Urinary bladder (tissue), 4 donors: Measurements from ENCODE around the gene DKC1. TPM values are rescaled to one million over a fixed set of nuclear protein-coding genes. Genes with fewer than 3 reads are reported as not detected.

ENCODE experiments used
- DNase-seq: peaks from one replicate; pipeline ENCODE4 v3.0.0-alpha.2; 2015; ENCODE audit errors: extremely low spot score
- H3K27ac ChIP-seq: one replicate; pipeline ENCODE4 v1.5.1; 2013; ENCODE audit warnings: low read depth, mild to moderate bottlenecking, moderate library complexity
- H3K36me3 ChIP-seq: one replicate; pipeline ENCODE4 v1.6.1; 2013; ENCODE audit warnings: mild to moderate bottlenecking, moderate library complexity; ENCODE audit not compliant: insufficient read depth
- H3K4me1 ChIP-seq: one replicate; pipeline ENCODE4 v1.6.1; 2013; ENCODE audit warnings: mild to moderate bottlenecking, moderate library complexity; ENCODE audit not compliant: insufficient read depth
- H3K4me3 ChIP-seq: one replicate; pipeline ENCODE4 v1.5.1; 2013; ENCODE audit warnings: low read depth, low read length
- WGBS: extraction: QIAGEN DNeasy Blood & Tissue Kit; methylation state at CpG from one replicate; pipeline ENCODE4 v1.1.7; 2013; 5-methylcytosine and 5-hydroxymethylcytosine counted together
- polyA plus RNA-seq: library from polyadenylated mRNA; stranded (reverse); fragments of 200-250 nt; gene quantifications from one replicate; pipeline ENCODE4 v1.2.3, GENCODE V29; 2013
- total RNA-seq: library from RNA; depleted of rRNA; stranded (reverse); fragments of >200 nt; gene quantifications from one replicate; pipeline ENCODE4 v1.2.3, GENCODE V29; 2014
- donor health status: healthy with polysubstance abuse.
- donor health status: healthy.

The DKC1 gene
- total and polyA plus RNA-seq, 2 donors = 20.2 to 26.3 TPM

DNA sequence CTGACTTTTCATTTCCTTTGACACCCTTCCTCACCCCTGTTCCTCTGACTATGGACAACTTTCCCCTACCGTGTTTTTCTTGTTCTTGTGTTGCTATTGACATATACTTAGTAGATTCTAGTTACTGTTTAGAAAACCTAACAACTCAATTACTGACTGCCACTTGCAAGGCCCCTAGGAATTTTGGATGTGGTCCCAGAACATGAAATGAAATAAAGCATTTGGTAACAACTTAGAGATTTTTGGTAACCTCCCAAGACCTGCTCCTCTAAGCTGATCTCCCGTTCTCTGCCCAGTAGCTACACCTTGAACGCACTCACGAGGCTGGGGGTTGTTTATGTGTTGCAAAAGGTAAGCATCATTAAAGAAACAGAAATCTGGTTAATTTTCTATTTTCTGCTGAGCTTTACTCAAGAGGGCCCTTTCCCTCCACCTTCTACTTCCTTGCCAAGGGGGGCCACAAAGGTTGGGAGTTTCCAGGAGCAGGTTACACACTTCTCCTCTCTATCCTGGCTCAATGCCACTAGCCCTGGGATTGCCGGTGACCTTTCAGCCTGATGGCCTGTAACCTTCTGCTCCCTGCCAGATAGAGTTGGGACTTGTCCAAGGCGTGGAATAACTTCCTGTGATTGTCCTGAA lies 32.3 kb upstream of the DKC1 start:
- no peak for DNase-seq
- WGBS = 18% methylated on average over 6 of the region's 6 CpGs
- Histone ChIP-seq H3K4me3 (no peak overlapping the region), H3K4me1 (no peaks in the 10 kb centered on the region), H3K27ac (no peak overlapping the region), H3K36me3 (no peaks in the 10 kb centered on the region)

DNA sequence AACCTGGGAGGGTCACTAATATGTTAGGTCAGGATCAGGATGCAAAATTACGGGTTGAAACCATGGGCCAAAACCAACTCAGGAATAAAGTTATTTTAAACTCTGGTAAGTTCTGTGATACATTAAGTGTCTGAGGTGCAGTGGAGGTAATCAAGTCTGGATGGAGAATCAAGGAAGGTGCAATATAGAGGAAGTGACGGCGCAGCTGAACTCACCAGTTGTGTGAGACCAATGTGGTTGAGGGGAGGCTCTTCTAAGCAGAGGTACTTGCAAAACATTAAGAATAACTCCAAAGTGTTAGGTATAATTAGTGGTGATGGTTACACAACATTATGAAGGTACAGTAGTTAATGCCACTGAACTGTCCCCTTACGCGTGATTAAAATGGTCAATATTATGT lies 31.5 kb upstream of the DKC1 start:
- no peak overlapping the region for H3K27ac ChIP-seq
- 89% methylated on average over 5 of the region's 5 CpGs for WGBS
- H3K36me3 ChIP-seq = no peaks in the 10 kb centered on the region
- H3K4me1 ChIP-seq = no peaks in the 10 kb centered on the region
- no peak overlapping the region for H3K4me3 ChIP-seq
- no peak for DNase-seq

- H3K4me1 ChIP-seq = no peaks in the 10 kb centered on the region
- H3K36me3 ChIP-seq = no peaks in the 10 kb centered on the region
- H3K4me3 ChIP-seq = no peak overlapping the region
- H3K27ac ChIP-seq = no peak overlapping the region
- DNase-seq = no peak
- WGBS = 57% methylated on average over 7 of the region's 7 CpGs
Observed at GRCh38 chrX:154731881-154732280, 30.8 kb upstream of the DKC1 start.

DNA sequence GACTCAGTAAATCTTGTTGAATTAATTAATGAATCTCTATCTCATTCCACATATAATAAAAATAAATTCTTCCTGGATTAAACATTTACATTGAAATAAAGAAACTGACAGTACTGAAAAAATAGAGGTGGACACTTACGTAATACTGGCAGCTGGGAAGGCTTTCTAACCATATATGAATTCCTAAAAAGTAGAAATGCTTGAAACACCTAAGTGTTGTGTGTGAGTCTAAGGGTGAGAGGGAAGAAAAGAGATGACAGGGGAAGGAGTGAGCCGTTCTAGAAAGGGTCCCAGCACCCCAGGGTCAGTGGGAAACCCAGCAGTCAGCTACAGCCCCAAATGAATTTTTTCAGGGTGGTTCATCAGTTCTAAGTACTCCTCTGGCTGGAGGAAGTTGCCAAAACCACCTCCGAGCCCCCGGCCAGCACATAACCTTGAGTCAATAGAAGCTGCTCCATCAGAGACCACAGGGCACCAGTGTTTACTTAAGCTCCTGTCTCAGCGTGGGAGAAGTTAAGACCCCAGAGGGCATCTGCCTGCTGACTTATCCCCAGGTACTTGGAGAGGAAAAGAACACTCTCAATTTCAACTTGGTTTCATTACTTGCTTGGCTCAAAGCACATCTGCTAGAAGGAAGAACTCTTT lies 30.1 kb upstream of the DKC1 start:
- Histone ChIP-seq H3K27ac (no peak overlapping the region), H3K4me1 (no peaks in the 10 kb centered on the region), H3K4me3 (no peak overlapping the region), H3K36me3 (no peaks in the 10 kb centered on the region)
- no peak for DNase-seq
- WGBS = 40% methylated on average over 5 of the region's 5 CpGs

DNA sequence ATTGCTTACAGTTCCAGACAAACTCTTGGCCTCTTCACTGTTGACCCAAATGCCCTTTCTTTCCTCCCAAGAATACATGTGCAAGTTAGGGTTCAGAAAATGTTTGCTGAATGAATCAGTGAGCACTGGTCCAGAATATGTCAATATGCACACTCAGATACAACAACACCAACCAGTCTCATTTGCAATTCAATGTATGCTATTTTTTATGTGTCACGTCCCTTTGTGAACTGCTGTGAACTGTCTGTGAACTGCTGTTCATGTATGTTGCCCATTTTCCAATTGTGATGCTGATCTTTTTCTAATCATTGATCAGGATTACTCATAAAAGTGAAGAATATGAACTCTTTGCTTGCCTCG lies 29.6 kb upstream of the DKC1 start:
- DNase-seq = no peak
- H3K27ac ChIP-seq = no peak overlapping the region
- H3K4me1 ChIP-seq = no peaks in the 10 kb centered on the region
- H3K36me3 ChIP-seq = no peaks in the 10 kb centered on the region
- no peak overlapping the region for H3K4me3 ChIP-seq
- WGBS = 84% methylated on average over 2 of the region's 2 CpGs

GRCh38 chrX:154734061-154734781 lies 28.4 kb upstream of the DKC1 start:
- Histone ChIP-seq H3K4me1 (no peaks in the 10 kb centered on the region), H3K36me3 (no peaks in the 10 kb centered on the region), H3K27ac (peak overlapping the region; percentile 74), H3K4me3 (no peak overlapping the region)
- no peak for DNase-seq
- WGBS = 11% methylated on average over 8 of the region's 8 CpGs

- H3K4me3 ChIP-seq = no peak overlapping the region
- no peaks in the 10 kb centered on the region for H3K4me1 ChIP-seq
- no peaks in the 10 kb centered on the region for H3K36me3 ChIP-seq
- WGBS = 61% methylated on average over 7 of the region's 7 CpGs
- DNase-seq = no peak
- peak overlapping the region; percentile 10 for H3K27ac ChIP-seq
Observed at GRCh38 chrX:154735695-154736393, 26.8 kb upstream of the DKC1 start.

DNA sequence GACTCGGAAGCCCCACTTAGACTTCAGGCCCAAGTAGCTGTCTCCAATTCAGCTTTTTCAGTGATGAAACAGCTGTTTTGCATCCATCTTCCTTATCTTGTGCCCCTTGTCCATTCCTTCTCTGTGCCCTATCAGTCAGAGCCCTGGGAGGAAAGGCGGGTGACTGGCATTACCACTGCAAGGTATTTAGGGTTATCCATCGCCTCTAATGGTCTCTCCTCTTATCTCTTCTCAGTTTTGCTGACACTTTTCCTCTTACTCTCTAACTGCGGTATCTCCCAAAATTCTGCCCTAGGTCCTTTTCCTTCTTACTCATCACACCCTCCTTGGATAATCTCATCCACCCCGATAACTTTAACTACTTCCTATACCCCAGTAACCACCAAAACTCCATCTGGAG lies 25.5 kb upstream of the DKC1 start:
- no peak for DNase-seq
- Histone ChIP-seq H3K4me1 (no peaks in the 10 kb centered on the region), H3K27ac (no peak overlapping the region), H3K36me3 (no peaks in the 10 kb centered on the region), H3K4me3 (no peak overlapping the region)
- WGBS = 91% methylated on average over 5 of the region's 5 CpGs

DNA sequence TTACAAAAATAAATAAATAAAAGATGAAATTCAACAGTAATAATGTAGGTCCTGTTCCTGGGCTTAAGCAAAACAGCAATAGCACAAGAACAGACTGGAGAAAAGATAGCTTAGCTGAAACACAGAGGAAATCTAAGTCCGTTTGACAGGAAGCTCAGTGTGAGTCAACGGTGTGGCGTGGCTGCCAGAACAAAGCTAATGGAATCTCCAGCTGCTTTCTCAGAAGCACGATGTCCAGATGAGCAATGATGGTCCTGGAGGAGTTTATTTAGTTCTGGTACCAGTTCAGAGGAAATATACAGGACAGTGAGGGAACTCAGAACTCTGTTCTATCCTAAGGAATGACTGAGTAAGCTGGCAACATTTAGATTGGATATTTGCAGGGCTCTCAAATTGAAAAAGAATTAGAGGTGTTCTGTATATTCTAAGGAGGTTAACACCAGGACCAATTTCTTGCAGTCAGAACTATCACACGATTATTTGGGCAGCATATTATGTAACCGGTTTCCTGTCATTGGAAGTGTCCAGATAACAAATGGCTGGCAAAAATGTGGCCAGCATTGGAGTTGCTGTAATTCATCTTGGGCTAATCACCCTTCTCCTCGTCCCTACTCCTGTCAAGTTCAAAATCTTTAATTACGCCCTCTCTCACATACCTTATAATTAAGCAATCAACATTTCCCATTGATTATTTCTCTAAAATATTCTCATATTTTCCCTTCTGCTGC lies 24.5 kb upstream of the DKC1 start:
- H3K36me3 ChIP-seq = no peaks in the 10 kb centered on the region
- no peak for DNase-seq
- WGBS = 19% methylated on average over 8 of the region's 8 CpGs
- no peaks in the 10 kb centered on the region for H3K4me1 ChIP-seq
- no peak overlapping the region for H3K4me3 ChIP-seq
- peak overlapping the region; percentile 10 for H3K27ac ChIP-seq

- WGBS = 83% methylated on average over 2 of the region's 2 CpGs
- H3K27ac ChIP-seq = no peak overlapping the region
Observed at GRCh38 chrX:154739952-154740465, 22.7 kb upstream of the DKC1 start.

GRCh38 chrX:154742613-154743012 lies 20.1 kb upstream of the DKC1 start:
- H3K27ac ChIP-seq = no peak overlapping the region
- H3K36me3 ChIP-seq = no peaks in the 10 kb centered on the region
- DNase-seq = no peak
- no peak overlapping the region for H3K4me3 ChIP-seq
- no peaks in the 10 kb centered on the region for H3K4me1 ChIP-seq

More at GRCh38 chrX:154739952-154740465, 22.7 kb upstream of the DKC1 start:
- Histone ChIP-seq H3K36me3 (no peaks in the 10 kb centered on the region), H3K4me3 (no peak overlapping the region), H3K4me1 (no peaks in the 10 kb centered on the region)
- DNase-seq = no peak

DNA sequence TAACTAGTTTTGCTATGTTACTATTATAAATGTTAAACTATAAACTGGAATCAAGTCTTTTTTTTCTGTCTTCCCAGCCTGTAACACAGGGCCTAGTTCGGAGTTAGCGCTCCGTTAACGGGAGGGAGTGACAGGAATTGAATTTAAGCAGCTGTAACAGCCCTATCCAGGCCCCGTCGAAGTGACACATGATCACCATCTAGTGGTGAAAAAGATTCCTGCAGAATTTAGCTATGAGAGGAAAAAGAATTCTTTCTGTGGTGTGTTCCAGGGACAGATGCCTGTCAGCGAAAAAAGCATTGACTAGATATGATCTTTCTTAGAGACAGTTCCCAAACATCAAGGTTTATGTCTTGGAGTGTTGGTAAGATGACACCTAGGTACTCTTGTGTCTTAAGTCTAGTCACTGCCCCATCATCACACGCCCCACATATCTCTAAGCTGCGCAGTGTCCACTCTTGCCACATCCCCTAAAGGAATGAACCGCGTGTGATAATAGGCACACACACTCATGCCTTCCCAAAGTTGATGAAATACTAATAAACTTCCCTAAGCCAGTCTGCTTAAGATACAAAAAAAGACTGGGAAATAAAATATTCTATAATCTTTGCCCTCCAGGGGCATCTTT lies 13.8 kb upstream of the DKC1 start:
- 23% methylated on average over 11 of the region's 11 CpGs for WGBS
- no peak overlapping the region for H3K4me3 ChIP-seq

DNA sequence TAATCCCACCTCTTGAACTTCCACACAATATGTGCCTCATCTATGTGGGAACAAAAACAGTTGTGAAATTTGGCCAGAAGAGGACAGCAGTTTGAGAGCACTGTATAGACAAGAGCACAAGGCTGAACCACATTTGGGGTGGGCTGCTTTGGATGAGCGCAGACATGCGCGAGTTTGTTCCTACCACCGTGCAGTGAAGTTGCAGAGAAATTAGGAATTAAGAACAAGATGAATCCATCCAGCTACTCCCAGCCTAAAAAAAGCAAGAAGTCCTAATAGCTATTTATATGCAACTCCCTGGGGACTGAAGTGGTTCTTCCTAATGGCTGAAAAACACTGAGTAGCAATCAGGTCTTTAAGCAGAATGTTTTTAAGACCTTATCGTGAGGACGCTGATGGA lies 12.8 kb upstream of the DKC1 start:
- no peak overlapping the region for H3K27ac ChIP-seq
- DNase-seq = no peak
- WGBS = 22% methylated on average over 6 of the region's 6 CpGs

More for the DNA sequence above, 13.8 kb upstream of the DKC1 start:
- no peaks in the 10 kb centered on the region for H3K4me1 ChIP-seq
- no peak overlapping the region for H3K27ac ChIP-seq
- DNase-seq = no peak
- H3K36me3 ChIP-seq = no peaks in the 10 kb centered on the region

More for the DNA sequence above, 12.8 kb upstream of the DKC1 start:
- H3K4me1 ChIP-seq = no peaks in the 10 kb centered on the region
- H3K4me3 ChIP-seq = peak overlapping the region; percentile 59
- no peaks in the 10 kb centered on the region for H3K36me3 ChIP-seq
